Right atrium auricular region (tissue), 2 donors: ENCODE measurements around the gene DOC2B. TPM values are rescaled to one million over a fixed set of nuclear protein-coding genes. Genes with fewer than 3 reads are reported as not detected.

ENCODE experiments used
- DNase-seq: peaks from one replicate; pipeline ENCODE4 v3.0.0-alpha.2; 2019; ENCODE audit warnings: low spot score
- H3K27ac ChIP-seq, 2 donors: fragments of 200-600 bp; sonication (generic); 1 replicate in 1 of 2; 2 replicates in 1 of 2; pipeline ENCODE4 v1.5.1; 2016 to 2019
- H3K27me3 ChIP-seq, 2 donors: fragments of 200-600 bp; sonication (generic); one replicate each; pipeline versions ENCODE4 v1.5.1 to v1.6.0; 2017 to 2019
- H3K36me3 ChIP-seq: fragments of 200-600 bp; sonication (generic); one replicate; pipeline ENCODE4 v1.5.1; 2016
- H3K4me1 ChIP-seq, 2 donors: fragments of 200-600 bp; sonication (generic); one replicate each; pipeline versions ENCODE4 v1.5.1 to v1.6.0; 2017 to 2019
- H3K4me3 ChIP-seq, 2 donors: fragments of 200-600 bp; sonication (generic); 1 replicate in 1 of 2; 2 replicates in 1 of 2; pipeline ENCODE4 v1.5.1; 2017 to 2019; ENCODE audit warnings: mild to moderate bottlenecking in 1 of 2, moderate library complexity in 1 of 2
- H3K9me3 ChIP-seq, 2 donors: fragments of 200-600 bp; sonication (generic); one replicate each; pipeline ENCODE4 v1.5.1; 2019
- total RNA-seq, 2 donors: library from RNA; depleted of rRNA; stranded (reverse); fragments of >200 nt; gene quantifications; one replicate each; pipeline ENCODE4 v1.1.0, GENCODE V29; 2016
- TF ChIP-seq, protein P1 (sequence below), 2 donors: fragments of 200-600 bp; sonication (generic); IDR thresholded peaks; one replicate each; pipeline ENCODE4 v1.5.1; 2019; ENCODE audit warnings: antibody characterized with exemption in 2 of 2

The DOC2B gene
- total RNA-seq, 2 donors from 2014 or later = 2.4 to 2.6 TPM

GRCh38 chr17:164303-165235 lies 16.9 kb downstream of the DOC2B start:
- no peak overlapping the region for H3K27ac ChIP-seq
- H3K36me3 ChIP-seq = no peaks in the 10 kb centered on the region
- peak; percentile 72 for DNase-seq
- TF ChIP-seq, protein P1, sequence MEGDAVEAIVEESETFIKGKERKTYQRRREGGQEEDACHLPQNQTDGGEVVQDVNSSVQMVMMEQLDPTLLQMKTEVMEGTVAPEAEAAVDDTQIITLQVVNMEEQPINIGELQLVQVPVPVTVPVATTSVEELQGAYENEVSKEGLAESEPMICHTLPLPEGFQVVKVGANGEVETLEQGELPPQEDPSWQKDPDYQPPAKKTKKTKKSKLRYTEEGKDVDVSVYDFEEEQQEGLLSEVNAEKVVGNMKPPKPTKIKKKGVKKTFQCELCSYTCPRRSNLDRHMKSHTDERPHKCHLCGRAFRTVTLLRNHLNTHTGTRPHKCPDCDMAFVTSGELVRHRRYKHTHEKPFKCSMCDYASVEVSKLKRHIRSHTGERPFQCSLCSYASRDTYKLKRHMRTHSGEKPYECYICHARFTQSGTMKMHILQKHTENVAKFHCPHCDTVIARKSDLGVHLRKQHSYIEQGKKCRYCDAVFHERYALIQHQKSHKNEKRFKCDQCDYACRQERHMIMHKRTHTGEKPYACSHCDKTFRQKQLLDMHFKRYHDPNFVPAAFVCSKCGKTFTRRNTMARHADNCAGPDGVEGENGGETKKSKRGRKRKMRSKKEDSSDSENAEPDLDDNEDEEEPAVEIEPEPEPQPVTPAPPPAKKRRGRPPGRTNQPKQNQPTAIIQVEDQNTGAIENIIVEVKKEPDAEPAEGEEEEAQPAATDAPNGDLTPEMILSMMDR (IDR thresholded peaks at IDR 0.05) = peak; percentile 20 to 71
- no peaks in the 10 kb centered on the region for H3K4me1 ChIP-seq
- H3K9me3 ChIP-seq = no peaks in the 10 kb centered on the region
- H3K4me3 ChIP-seq = no peak overlapping the region
- no peaks in the 10 kb centered on the region for H3K27me3 ChIP-seq

DNA sequence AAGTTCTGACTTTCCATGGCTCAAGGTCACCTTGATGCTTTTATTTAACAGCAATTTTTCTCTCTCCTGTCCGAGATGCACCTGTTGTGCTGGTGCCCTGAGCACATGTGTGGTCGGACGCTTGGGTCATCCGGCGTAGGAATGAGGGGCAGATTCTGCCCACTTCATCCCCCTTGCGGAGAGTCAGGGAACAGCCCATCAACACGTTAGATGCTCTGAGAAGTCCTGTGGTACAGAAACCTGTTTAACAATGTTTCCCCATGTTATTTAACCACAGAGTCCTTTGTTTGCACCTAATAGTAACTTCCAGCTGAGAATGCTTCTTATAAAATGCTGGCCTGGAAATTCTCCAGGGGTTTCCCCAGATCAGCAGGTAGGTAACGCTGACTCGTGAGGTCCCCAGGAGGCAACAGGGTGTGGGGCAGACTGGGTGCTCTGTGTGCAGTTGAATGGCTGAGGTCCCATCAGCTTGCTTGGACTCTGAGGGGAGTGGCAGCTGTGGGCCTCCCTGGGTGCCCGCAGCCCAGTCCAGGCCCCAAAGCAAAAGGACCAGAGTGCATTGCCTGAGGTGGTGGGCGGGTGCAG lies 17.8 kb downstream of the DOC2B start:
- no peak overlapping the region for H3K4me3 ChIP-seq
- no peaks in the 10 kb centered on the region for H3K9me3 ChIP-seq
- no peaks in the 10 kb centered on the region for H3K36me3 ChIP-seq
- H3K4me1 ChIP-seq = no peaks in the 10 kb centered on the region
- TF ChIP-seq, protein P1 (IDR thresholded peaks at IDR 0.05) = no peak
- DNase-seq = no peak
- no peak overlapping the region for H3K27ac ChIP-seq
- no peaks in the 10 kb centered on the region for H3K27me3 ChIP-seq

DNA sequence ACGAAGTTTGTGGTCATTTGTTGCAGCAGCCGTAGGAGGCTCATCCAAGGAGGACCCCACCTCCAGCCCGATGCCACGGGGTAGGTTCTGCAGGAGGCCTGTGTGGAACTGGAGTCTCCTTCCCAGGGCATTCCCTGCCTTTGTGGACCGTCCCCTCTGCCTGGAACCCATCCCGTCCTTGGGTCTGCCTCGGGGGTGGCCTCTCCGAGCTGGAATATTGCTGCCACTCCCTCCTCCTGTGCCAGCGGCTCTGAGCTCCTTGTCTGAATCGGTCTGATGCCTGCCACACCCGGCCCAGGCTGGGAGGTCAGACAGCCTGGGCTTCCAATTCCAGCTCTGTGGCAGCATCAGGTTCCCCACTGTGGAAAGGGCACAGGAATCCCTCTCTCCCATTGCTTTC lies 18.8 kb downstream of the DOC2B start:
- H3K27ac ChIP-seq = no peak overlapping the region
- H3K27me3 ChIP-seq = no peaks in the 10 kb centered on the region
- TF ChIP-seq, protein P1 (IDR thresholded peaks at IDR 0.05) = no peak
- H3K36me3 ChIP-seq = no peaks in the 10 kb centered on the region
- no peak overlapping the region for H3K4me3 ChIP-seq
- no peaks in the 10 kb centered on the region for H3K4me1 ChIP-seq
- no peaks in the 10 kb centered on the region for H3K9me3 ChIP-seq
- DNase-seq = no peak

GRCh38 chr17:161481-161880 lies 20.0 kb downstream of the DOC2B start:
- H3K36me3 ChIP-seq = no peaks in the 10 kb centered on the region
- no peaks in the 10 kb centered on the region for H3K9me3 ChIP-seq
- no peak overlapping the region for H3K4me3 ChIP-seq
- H3K27ac ChIP-seq = no peak overlapping the region
- H3K4me1 ChIP-seq = no peaks in the 10 kb centered on the region
- H3K27me3 ChIP-seq = no peaks in the 10 kb centered on the region
- DNase-seq = no peak
- TF ChIP-seq, protein P1 (IDR thresholded peaks at IDR 0.05) = no peak

- Histone ChIP-seq H3K27ac (no peak overlapping the region), H3K4me3 (no peak overlapping the region), H3K4me1 (no peaks in the 10 kb centered on the region), H3K36me3 (no peaks in the 10 kb centered on the region), H3K27me3 (no peaks in the 10 kb centered on the region), H3K9me3 (no peaks in the 10 kb centered on the region)
- DNase-seq = no peak
- TF ChIP-seq, protein P1 (IDR thresholded peaks at IDR 0.05) = no peak
These were observed 21.1 kb downstream of the DOC2B start for GRCh38 chr17:160336-160735.
